Lung (tissue), 12 donors: Measurements from ENCODE around the gene MAGEB4. TPM values are rescaled to one million over a fixed set of nuclear protein-coding genes. Genes with fewer than 3 reads are reported as not detected.

Experiments
- ATAC-seq: fragments of 200-7000 bp; cut with Tn5 transposase; one replicate; pipeline ENCODE4 v1.9.1; 2020; ENCODE audit warnings: moderate number of reproducible peaks; ENCODE audit not compliant: insufficient read depth, low FRiP score
- DNase-seq, 3 donors: peaks; one replicate each; pipeline ENCODE4 v3.0.0-alpha.2; 2013 to 2017
- H3K27ac ChIP-seq, 2 donors: one replicate each; pipeline ENCODE4 v1.5.1; 2013; ENCODE audit warnings: mild to moderate bottlenecking in 2 of 2, moderate library complexity in 2 of 2, control low read depth in 1 of 2, inconsistent platforms in 1 of 2, low read depth in 1 of 2, low read length in 1 of 2
- H3K27me3 ChIP-seq, 3 donors: one replicate each; pipeline ENCODE4 v1.5.1; 2013; ENCODE audit warnings: low read length in 2 of 3; ENCODE audit not compliant: control insufficient read depth in 3 of 3, insufficient read depth in 3 of 3
- H3K36me3 ChIP-seq, 4 donors: one replicate each; pipeline ENCODE4 v1.5.1; 2013; ENCODE audit warnings: low read length in 4 of 4, mild to moderate bottlenecking in 1 of 4, moderate library complexity in 1 of 4; ENCODE audit not compliant: control insufficient read depth in 4 of 4, insufficient read depth in 4 of 4
- H3K4me1 ChIP-seq, 5 donors: one replicate each; pipeline ENCODE4 v1.5.1; 2013; ENCODE audit warnings: low read length in 5 of 5, mild to moderate bottlenecking in 2 of 5, moderate library complexity in 1 of 5; ENCODE audit not compliant: control insufficient read depth in 5 of 5, insufficient read depth in 5 of 5
- H3K4me3 ChIP-seq: one replicate; pipeline ENCODE4 v1.5.1; 2013; ENCODE audit warnings: mild to moderate bottlenecking, control low read depth, moderate library complexity
- H3K9ac ChIP-seq, 2 donors: one replicate each; pipeline ENCODE4 v1.5.1; 2013; ENCODE audit warnings: low read length in 2 of 2, control low read depth in 1 of 2; ENCODE audit not compliant: insufficient read depth in 1 of 2
- H3K9me3 ChIP-seq, 4 donors: one replicate each; pipeline ENCODE4 v1.5.1; 2013; ENCODE audit warnings: low read length in 3 of 4, mild to moderate bottlenecking in 1 of 4, moderate library complexity in 1 of 4; ENCODE audit not compliant: control insufficient read depth in 4 of 4, insufficient read depth in 3 of 4
- WGBS, 2 donors: extraction: QIAGEN DNeasy Blood & Tissue Kit; methylation state at CpG; one replicate each; pipeline ENCODE4 v1.1.7; 2013; 5-methylcytosine and 5-hydroxymethylcytosine counted together
- polyA plus RNA-seq, 2 donors: library from polyadenylated mRNA; stranded (reverse); fragments of 200-250 nt; gene quantifications; one replicate each; pipeline ENCODE4 v1.2.1, GENCODE V29; 2013
- total RNA-seq, 2 donors: library from RNA; depleted of rRNA in 1 of 2; stranded (reverse); fragments of >200 nt in 1 of 2; gene quantifications; one replicate each; pipeline ENCODE4 v1.2.1, GENCODE V29; 2014 to 2021
- TF ChIP-seq, protein P1 (sequence below): IDR thresholded peaks from 2 replicates; pipeline ENCODE4 v1.5.1; 2012; ENCODE audit warnings: mild to moderate bottlenecking; ENCODE audit errors: control extremely low read depth, extremely low read depth
- donor health status: control.
- donor health status: control.
- donor health status: Bipolar disorder and iron deficiency.
- donor health status: healthy.
- donor health status: DM: yes; HTN: yes; CAD: no.

The MAGEB4 gene
- total and polyA plus RNA-seq, 4 donors = not detected

DNA sequence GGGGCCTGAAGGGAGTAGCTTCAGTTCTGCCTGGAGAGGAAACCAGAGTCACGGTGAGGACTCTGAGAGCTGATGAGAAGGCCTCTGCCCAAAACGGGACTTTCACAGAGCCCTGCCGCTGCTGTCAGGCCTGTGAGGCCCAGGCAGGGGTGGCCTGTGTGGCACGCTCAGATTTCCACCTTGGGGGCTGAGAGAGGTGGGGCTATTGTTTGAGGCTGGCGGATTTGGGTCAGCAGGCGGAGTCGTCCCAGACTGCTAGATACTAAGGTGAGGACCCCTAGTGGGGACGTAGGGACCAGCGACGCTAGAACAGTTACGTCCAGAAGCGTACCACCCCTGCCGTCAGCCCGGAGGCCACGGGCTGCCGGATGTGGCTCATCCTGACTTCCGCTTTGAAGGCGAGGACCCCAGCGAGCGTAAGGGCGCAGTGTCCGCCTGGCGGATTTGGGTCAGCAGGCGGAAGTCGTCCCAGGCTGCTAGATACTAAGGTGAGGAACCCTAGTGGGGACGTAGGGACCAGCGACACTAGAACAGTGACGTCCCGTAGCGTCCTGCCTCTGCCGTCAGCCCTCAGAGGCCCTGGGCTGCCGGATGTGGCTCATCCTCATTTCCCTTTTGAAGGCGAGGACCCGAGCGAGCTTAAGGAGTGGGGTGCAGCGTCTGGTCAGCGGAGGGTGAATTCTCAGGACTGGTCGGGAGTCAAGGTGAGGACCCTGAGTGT is 5.1 kb downstream of the MAGEB4 start, which contains the start of gene MAGEB1:
Gene MAGEB1 (plus strand): TSS at position 378 of the 721 bp plus-strand sequence. CDS start 3,348 bp downstream, outside the sequence.
- H3K27ac ChIP-seq = no peak within 1 kb of the TSS
- no peaks in the 10 kb centered on the region for H3K36me3 ChIP-seq
- H3K9ac ChIP-seq = no peak within 1 kb of the TSS
- no peaks in the 10 kb centered on the region for H3K4me1 ChIP-seq
- peaks cover 0 to 3% (median 0%) of the 10 kb centered on the region in 4 donors for H3K9me3 ChIP-seq
- WGBS, 2 donors = 81 to 92% methylated on average over 34 to 38 of the region's 38 CpGs
- TF ChIP-seq, protein P1, sequence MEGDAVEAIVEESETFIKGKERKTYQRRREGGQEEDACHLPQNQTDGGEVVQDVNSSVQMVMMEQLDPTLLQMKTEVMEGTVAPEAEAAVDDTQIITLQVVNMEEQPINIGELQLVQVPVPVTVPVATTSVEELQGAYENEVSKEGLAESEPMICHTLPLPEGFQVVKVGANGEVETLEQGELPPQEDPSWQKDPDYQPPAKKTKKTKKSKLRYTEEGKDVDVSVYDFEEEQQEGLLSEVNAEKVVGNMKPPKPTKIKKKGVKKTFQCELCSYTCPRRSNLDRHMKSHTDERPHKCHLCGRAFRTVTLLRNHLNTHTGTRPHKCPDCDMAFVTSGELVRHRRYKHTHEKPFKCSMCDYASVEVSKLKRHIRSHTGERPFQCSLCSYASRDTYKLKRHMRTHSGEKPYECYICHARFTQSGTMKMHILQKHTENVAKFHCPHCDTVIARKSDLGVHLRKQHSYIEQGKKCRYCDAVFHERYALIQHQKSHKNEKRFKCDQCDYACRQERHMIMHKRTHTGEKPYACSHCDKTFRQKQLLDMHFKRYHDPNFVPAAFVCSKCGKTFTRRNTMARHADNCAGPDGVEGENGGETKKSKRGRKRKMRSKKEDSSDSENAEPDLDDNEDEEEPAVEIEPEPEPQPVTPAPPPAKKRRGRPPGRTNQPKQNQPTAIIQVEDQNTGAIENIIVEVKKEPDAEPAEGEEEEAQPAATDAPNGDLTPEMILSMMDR = no peak
- H3K4me3 ChIP-seq = no peak within 1 kb of the TSS
- no peak for ATAC-seq
- peaks cover 0 to 2% (median 0%) of the 10 kb centered on the region in 3 donors for H3K27me3 ChIP-seq
- DNase-seq = no peak

DNA sequence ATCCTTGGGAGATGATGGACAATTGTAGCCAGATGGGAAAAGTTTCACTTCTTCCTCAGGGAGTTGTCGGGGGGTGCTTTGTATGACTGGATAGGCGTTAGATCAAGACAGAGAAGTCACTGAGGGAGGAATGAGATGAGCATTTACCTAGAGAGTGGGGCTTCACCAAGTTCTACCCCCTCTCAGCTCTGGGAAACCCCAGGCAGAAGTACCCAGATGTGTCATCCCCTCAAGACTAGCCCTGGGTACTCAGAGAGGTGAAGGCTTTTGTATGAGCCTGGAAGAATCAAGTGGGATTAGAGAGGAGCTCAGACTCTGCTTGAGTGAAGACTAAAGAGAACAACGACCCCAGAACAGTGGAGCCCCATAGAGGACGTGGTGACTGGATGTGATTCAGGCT is 7.1 kb downstream of the MAGEB4 start:
- 67 to 84% methylated on average over 4 of the region's 4 CpGs for WGBS, 2 donors
- H3K4me1 ChIP-seq = no peaks in the 10 kb centered on the region

DNA sequence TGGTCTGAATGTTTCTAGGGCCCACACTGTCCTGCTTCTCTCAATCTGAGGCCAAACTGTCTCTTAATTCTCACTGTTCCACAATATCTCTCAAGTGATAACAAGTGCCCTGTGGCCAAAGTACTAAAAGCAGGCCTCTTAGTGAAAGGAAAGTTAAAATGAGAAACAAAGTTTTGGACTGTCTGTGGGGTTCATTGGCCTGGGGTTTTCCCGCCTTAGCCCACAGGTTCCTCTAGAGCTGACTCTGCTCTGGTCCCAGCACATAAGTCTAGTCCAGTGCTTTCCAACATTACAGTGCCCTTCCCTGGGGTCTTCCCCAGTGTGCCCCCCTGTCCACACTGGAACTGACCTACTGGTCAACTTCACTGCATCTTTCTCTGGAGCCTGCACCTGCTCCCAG is 11.5 kb downstream of the MAGEB4 start:
- TF ChIP-seq, protein P1 = no peak
- Histone ChIP-seq H3K36me3 (no peaks in the 10 kb centered on the region), H3K4me1 (no peaks in the 10 kb centered on the region), H3K4me3 (no peak overlapping the region), H3K27me3 (no peaks in the 10 kb centered on the region), H3K9me3 (peaks cover 0 to 5% (median 0%) of the 10 kb centered on the region in 4 donors), H3K9ac (no peak overlapping the region), H3K27ac (no peak overlapping the region)
- no peak for DNase-seq
- ATAC-seq = no peak
- 79 to 82% methylated on average over 1 of the region's 1 CpG for WGBS, 2 donors

More for the DNA sequence above, 7.1 kb downstream of the MAGEB4 start:
- H3K27me3 ChIP-seq = no peaks in the 10 kb centered on the region
- peaks cover 0 to 6% (median 0%) of the 10 kb centered on the region in 4 donors for H3K9me3 ChIP-seq
- ATAC-seq (no peak), DNase-seq (no peak)
- TF ChIP-seq, protein P1 = no peak
- no peak overlapping the region for H3K27ac ChIP-seq
- H3K36me3 ChIP-seq = no peaks in the 10 kb centered on the region
- no peak overlapping the region for H3K4me3 ChIP-seq
- H3K9ac ChIP-seq = no peak overlapping the region
